Prostate gland (tissue), 2 donors: ENCODE data around the gene DTNB.

ENCODE experiments used
- CTCF ChIP-seq, 4 experiments: fragments of 200-600 bp in 2 of 4; fragments of 450-650 bp in 2 of 4; sonication (generic) in 2 of 4; IDR thresholded peaks; 1 replicate in 3 of 4; 2 replicates in 1 of 4; pipeline ENCODE4 v1.5.1; 2016 to 2019; ENCODE audit warnings: antibody characterized with exemption in 4 of 4, mild to moderate bottlenecking in 2 of 4, moderate library complexity in 2 of 4
- POLR2A ChIP-seq: fragments of 450-650 bp; IDR thresholded peaks from one replicate; pipeline ENCODE4 v1.6.1; 2016; ENCODE audit warnings: antibody characterized with exemption, mild to moderate bottlenecking
- POLR2AphosphoS5 ChIP-seq: sonication (generic); formaldehyde crosslinking; IDR thresholded peaks from one replicate; pipeline ENCODE4 v1.6.1; 2017; ENCODE audit warnings: antibody characterized with exemption

- TF ChIP-seq CTCF (IDR thresholded peaks at IDR 0.05), result no peak
- TF ChIP-seq POLR2A, result no peak
- TF ChIP-seq POLR2AphosphoS5, result no peak
Measured at GRCh38 chr2:25330273-25330672, 343.1 kb downstream of the DTNB start.
